HG03196 (cell line): Measurements from ENCODE around the gene USP46.
A peak's percentile ranks its signal among the peaks of the same experiment; 100 is the strongest.

ENCODE experiments used
- ATAC-seq: cut with Tn5 transposase; IDR thresholded peaks from one replicate; pipeline ENCODE4 v1.9.1; 2021; ENCODE audit not compliant: unreplicated experiment

The USP46 gene

GRCh38 chr4:52657618-52658501 lies 1.2 kb downstream of the USP46 start:
- ATAC-seq: no peak

DNA sequence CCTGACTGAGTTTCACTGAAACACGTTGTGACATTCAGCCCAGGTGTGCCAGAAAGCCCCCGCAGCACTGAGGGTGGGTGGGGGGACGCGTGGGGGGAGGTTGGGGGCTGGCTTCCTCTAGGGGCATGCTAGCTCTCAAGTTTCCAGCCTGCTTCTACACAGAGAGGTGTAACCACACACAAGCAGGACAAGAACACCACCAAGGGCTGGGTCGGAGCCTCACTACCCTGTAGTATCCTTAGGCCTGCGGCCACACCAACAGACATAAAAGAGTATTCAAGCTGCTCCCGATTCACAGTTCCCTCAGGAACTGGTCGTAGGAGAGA lies 1.8 kb downstream of the USP46 start:
- ATAC-seq: no peak

DNA sequence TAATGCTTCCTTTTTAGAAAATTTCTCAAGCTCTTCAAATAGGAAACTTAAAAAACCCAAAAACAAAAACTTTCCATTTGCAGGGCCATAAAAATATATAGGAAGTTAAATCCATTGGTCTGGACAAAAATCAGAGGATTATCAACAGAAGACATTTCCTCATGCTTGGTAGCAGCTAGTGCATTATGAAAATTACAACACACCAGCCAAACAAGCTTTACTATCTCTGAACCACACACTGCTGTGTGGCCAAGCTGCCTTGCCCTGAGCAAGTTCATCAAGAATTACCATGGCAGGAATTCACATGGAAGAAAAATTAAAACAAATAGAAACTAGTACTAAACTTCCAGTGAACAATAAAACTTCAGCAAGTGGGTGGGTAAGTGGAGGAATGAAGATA lies 3.6 kb downstream of the USP46 start:
- ATAC-seq: no peak

DNA sequence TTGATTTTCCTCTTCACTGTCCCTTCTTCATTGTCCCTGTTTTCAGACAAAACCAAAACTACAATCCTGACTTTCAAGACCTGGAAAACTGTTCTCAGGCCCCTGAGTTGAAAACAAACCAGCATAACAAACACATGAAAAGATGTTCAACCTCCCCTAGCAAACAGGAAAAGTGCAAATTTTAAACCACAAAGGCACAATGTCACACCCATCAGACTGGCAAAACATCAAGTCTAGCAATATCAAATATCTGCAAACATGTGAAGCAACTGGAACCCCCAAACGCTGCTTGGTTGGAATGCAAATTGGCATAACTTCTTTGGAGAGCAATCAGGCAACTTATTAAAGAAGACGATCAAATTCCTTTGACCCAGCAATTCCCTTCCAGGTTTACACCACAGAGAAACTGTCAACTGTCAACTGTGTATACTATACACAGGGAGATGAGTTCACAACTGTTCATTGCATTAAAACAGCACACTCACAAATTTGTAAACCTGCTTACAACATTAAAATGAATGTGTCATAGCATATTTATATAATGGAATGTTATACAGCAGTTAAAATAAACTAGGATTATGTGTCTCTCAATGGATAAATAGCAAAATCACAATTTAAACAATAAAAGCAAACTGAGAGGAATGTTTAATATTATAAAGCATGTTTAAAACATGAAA lies 7.0 kb downstream of the USP46 start:
- no peak for ATAC-seq

- no peak for ATAC-seq
Measured at GRCh38 chr4:52648836-52649235, 10.3 kb downstream of the USP46 start.

- no peak for ATAC-seq
Measured at GRCh38 chr4:52646741-52647140, 12.4 kb downstream of the USP46 start.

- no peak for ATAC-seq
Measured at GRCh38 chr4:52646096-52646495, 13.0 kb downstream of the USP46 start.

GRCh38 chr4:52645300-52645699 lies 13.8 kb downstream of the USP46 start:
- ATAC-seq: no peak

- no peak for ATAC-seq
Measured at GRCh38 chr4:52643785-52644244, 15.3 kb downstream of the USP46 start.

DNA sequence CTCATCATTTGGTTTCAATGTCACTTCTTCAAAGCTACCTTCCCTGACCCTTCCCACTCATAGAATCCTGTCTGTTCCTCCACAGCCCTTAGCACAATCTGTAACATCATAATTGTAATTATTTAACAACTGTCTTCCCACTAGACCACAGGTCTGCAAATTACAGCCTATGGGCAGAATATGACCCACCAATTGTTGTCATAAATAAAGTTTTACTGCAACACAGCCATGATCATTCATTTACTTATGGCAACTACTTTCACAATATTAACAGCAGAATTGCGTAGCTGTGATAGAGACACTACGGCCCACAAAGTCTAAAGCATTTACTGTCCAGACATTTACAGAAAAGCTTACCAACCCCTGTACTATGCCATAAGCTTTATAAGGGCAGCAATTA lies 15.9 kb downstream of the USP46 start:
- no peak for ATAC-seq

GRCh38 chr4:52641854-52642563 lies 17.1 kb downstream of the USP46 start:
- peak; percentile 84 for ATAC-seq

DNA sequence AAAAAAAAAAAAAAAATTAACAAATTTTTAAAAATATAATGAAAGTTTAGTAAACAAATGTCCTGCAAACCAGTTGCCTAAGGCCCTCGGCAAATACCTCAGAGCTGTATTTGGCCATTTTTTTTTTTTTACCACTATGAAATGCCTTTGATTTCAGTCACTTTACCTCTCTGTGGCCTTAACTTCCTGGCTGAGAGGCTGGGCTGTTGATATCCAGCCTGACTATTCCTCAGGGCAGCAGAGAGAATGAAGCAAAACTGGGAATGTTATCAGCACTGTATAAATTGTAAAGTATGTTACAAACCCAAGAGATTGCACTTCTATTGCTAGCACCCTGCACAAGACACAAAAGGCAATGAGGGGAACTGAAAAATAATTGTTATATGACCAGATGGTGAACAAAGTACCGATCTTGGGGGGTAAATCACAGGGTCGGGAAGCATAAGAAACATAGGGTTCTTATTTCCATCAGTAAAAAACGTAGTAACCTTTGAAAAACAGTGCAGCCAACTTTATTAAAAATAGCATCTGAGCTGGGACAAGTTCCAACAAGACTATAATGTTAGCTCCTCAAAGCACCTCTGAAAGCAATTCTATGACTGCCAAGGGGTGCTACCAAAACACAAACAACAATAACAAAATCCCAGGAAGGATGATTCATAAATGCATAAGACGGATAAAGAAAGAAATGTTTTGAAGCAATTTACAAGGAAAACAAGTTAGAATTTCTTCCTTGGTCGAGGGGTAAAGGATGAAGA lies 18.1 kb downstream of the USP46 start:
- no peak for ATAC-seq

DNA sequence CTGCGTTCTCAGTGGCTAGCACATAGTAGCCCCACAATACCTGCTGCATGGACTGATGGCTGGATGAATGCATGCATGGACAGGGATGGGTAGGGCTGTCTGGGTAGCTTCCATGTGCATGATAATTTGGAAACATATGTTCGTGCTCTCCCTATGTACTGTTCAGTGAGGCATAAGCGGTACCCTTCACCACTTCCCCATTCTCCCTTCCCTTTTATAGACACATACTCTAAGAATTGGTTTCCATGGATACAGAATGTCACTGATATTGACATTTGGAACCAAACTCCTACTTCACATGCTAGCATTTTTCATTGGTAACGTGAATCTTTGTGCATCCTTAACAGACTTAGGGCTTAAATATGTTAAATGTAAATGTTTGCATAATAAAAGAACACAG lies 20.4 kb downstream of the USP46 start:
- peak; percentile 27 for ATAC-seq

- ATAC-seq: no peak
Measured at GRCh38 chr4:52637116-52637515, 22.0 kb downstream of the USP46 start.

DNA sequence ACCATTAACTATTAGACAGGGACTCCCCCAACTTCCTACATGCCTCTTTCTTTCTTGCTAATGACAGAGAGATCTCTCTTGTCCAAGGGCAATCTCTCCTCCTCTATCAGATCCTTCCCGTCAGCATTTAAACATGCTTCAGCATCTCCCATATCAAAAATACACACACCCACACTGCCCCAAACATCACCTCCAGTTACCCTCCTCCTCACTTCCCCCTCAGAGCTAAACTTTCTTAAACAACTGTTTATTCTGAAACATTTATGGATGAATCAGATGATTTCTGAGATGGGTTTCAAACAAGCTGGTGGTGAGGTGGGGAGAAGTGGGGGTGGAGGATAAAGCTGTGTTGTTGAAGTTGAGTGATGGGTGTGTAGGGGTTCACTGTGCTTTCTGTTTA lies 23.5 kb downstream of the USP46 start:
- ATAC-seq: no peak

DNA sequence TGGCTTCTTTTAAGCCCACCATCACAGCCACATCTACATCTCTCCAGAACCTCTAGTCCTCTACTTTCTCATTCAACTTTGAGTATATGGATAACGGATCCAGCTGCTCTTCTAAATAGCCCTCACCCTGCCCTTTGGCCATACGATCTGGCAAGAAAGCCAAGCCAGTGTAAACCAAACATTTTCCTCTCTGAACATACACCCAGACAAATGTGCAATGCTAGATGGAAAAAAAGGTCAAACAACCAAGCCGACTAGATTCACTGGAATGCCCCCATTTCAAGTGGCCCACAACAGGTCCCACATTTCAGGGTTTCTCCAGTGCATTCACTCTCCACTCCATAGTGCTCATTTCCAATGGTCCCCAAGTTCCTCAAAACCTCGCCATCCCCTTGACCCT lies 24.0 kb downstream of the USP46 start:
- no peak for ATAC-seq

DNA sequence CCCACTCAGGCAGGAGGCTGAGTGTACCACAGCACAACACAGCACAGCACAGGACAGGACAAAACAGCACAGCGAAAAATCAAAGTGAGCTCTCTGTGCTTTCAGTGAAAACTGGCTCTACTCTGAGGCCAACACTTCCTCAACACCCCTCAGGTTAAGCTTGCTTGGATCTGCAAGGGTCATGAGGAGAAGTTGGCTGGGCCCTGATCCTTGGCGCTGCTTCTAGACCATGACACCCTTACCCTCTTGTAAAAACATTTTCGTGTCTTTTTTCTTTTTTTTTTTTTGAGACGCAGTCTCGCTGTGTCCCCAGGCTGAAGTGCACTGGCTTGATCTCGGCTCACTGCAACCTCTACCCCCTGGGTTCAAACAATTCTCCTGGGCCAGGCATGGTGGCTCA lies 25.3 kb downstream of the USP46 start:
- ATAC-seq: no peak

DNA sequence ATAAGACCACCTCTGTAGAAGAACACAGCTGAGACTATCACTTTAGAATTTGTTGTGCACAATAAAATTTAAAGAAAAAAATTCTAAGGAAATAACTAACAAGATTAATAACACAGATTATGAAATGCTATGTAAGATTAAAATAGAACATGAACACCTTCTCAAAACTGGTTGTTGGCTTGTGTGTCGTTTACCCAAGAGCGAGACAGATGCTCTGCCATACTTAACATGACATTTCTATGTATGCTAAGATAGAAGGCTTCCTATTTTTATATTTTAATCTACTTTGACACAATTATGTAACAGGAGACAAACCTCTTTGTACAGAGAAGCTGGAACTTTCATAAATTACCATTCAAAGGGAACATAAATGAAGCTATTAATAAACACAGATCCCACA lies 30.1 kb downstream of the USP46 start:
- no peak for ATAC-seq

- ATAC-seq: no peak
Measured at GRCh38 chr4:52628543-52628942, 30.6 kb downstream of the USP46 start.

DNA sequence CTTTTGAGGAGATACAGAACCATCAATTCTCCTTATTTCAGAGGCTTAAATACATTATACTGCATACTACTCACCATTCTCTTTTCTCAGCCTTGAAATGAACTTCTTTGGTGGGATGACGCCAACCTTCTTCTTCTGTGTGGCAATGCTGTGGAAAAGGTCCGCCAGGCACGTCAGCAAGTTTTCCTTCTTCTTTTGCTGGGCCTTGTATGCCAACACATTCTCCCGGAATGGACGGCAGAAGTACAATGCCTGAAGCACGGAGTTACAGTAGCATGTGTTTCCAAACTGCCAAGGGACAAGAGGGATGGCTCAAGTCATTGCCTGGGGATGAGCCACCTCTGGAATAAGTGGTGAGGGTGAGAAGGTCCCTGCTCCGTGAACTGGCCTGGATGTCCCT lies 31.2 kb downstream of the USP46 start:
- ATAC-seq: no peak

- ATAC-seq: no peak
Measured at GRCh38 chr4:52625216-52625615, 33.9 kb downstream of the USP46 start.
